K562 (cell line): ENCODE measurements around the gene ERCC2. TPM values are rescaled to one million over a fixed set of nuclear protein-coding genes. Genes with fewer than 3 reads are reported as not detected.
A peak's percentile ranks its signal among the peaks of the same experiment; 100 is the strongest.

ENCODE experiments used
- CCNT2 ChIP-seq: IDR thresholded peaks from 2 replicates; pipeline ENCODE4 v1.6.1; 2011; ENCODE audit warnings: borderline replicate concordance, low read depth, mild to moderate bottlenecking, moderate library complexity, mixed read lengths, low read length; ENCODE audit not compliant: insufficient read length; ENCODE audit errors: extremely low read depth
- HDAC1 ChIP-seq, 2 experiments: fragments of 450-650 bp; IDR thresholded peaks; 2 replicates each; pipeline ENCODE4 v1.6.1; 2016 to 2017; ENCODE audit warnings: inconsistent platforms in 1 of 2, mild to moderate bottlenecking in 1 of 2, moderate library complexity in 1 of 2
- HMG20A ChIP-seq: fragments of 450-650 bp; formaldehyde crosslinking; conservative IDR thresholded peaks from 2 replicates; pipeline ENCODE4 v1.4.0; 2020; ENCODE audit warnings: mild to moderate bottlenecking, mixed read lengths
- RBFOX2 ChIP-seq: fragments of 200-400 bp; formaldehyde crosslinking; IDR thresholded peaks from 2 replicates; pipeline ENCODE4 v1.6.1; 2017; ENCODE audit warnings: low read depth, mild to moderate bottlenecking, low read length, moderate library complexity
- RBM17 ChIP-seq: fragments of 200-400 bp; formaldehyde crosslinking; IDR thresholded peaks from 2 replicates; pipeline ENCODE4 v1.6.1; 2017; ENCODE audit warnings: low read depth, mild to moderate bottlenecking, low read length, borderline replicate concordance
- SMARCA5 ChIP-seq: fragments of 450-650 bp; IDR thresholded peaks from 2 replicates; pipeline ENCODE4 v1.6.1; 2016
- SNRNP70 ChIP-seq: fragments of 200-400 bp; formaldehyde crosslinking; optimal IDR thresholded peaks from 2 replicates; pipeline ENCODE3; 2017; ENCODE audit warnings: low read depth, low read length
- ZBTB7A ChIP-seq: IDR thresholded peaks from 2 replicates; pipeline ENCODE4 v1.6.1; 2011; ENCODE audit warnings: low read depth, mild to moderate bottlenecking, low read length, moderate library complexity, borderline replicate concordance; ENCODE audit not compliant: control insufficient read depth
- polyA plus RNA-seq, 8 experiments: library from polyadenylated mRNA; depleted of rRNA in 4 of 8; stranded (reverse) in 5 of 8; unstranded in 3 of 8; fragments of >200 nt; fragmentation: Nextera tagmentation in 2 of 8; fragmentation: Illumina TruSeq in 1 of 8; extraction: Ambion mirVana in 2 of 8; extraction: Trizol in 1 of 8; gene quantifications; 2 replicates each; pipeline versions ENCODE4 v1.2.1 to v1.2.3, GENCODE V29; 2011 to 2014; ENCODE audit warnings: inconsistent platforms in 1 of 8, missing spikeins in 1 of 8
- total RNA-seq, 7 experiments: library from RNA; depleted of rRNA in 6 of 7; stranded (reverse); fragments of >200 nt in 6 of 7; fragmentation: Illumina TruSeq in 2 of 7; extraction: Trizol in 2 of 7; gene quantifications; 2 replicates each; pipeline versions ENCODE4 v1.2.1 to v1.2.3, GENCODE V29; 2011 to 2021; ENCODE audit warnings: low replicate concordance in 1 of 7
- TF ChIP-seq, protein P1 (sequence below), 2 experiments: fragments of 450-650 bp in 1 of 2; sonication (generic) in 1 of 2; formaldehyde crosslinking in 1 of 2; IDR thresholded peaks; 2 replicates each; pipeline versions ENCODE4 v1.7.1 to v1.9.0; 2016 to 2022; ENCODE audit warnings: inconsistent platforms in 1 of 2, mild to moderate bottlenecking in 1 of 2, missing genetic modification reagents in 1 of 2
- TF ChIP-seq, protein P2 (sequence below): IDR thresholded peaks from 2 replicates; pipeline ENCODE4 v1.6.1; 2012; ENCODE audit warnings: low read depth, low read length, improper control_type of control experiment, borderline replicate concordance

Gene ERCC2
- total and polyA plus RNA-seq, 9 of the 15 experiments (the other 6 are each of a cell fraction or from before 2014, with no cell fraction given), result 2.2 to 55.9 (median 23.4) TPM

DNA sequence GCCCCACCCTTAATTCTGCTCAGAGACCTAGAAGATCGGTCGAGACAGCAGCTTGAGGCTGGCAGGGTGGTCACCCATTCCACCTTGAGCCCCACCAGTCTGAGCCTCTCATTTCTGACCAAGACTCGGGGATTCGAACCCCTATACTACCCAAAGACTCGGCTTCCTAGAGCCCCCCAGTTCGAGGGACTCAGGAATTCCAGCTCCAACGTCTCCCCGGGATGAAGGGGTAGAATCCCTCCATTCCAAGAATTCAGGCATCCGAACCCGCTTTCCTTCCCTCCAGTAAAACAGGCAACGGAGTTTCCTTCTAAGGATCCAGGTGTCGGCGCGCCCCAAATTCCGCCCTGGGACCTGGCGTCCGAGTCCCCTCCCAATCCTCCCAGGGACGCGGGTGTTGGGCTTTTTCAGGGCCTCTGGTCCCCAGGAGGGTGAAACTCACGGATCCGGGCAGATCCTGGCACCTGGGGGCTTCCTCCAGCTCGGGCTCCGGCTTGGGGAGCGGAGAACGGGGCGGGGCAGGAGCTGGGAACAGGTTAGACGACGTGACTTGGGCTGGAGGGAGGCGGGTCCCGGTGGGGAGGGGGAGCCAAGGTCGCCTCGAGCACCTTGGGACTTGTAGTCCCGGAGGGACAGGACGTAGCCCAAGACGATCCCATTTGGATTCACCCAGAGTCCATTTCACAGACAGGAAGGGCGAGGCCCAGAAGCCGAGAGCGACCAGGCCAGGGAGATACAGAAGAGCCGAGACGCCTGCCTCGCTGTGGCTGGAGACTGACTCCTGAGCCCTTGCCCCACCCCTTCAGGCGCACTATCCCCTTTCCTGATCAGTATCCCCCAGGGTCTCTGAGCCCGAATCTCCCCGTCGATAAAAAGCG lies 34.4 kb upstream of the ERCC2 start, which contains the start of gene PPP1R13L (continued):
- no peak for TF ChIP-seq RBM17
- no peak for TF ChIP-seq RBFOX2
- TF ChIP-seq SNRNP70, result no peak
- TF ChIP-seq, protein P1, sequence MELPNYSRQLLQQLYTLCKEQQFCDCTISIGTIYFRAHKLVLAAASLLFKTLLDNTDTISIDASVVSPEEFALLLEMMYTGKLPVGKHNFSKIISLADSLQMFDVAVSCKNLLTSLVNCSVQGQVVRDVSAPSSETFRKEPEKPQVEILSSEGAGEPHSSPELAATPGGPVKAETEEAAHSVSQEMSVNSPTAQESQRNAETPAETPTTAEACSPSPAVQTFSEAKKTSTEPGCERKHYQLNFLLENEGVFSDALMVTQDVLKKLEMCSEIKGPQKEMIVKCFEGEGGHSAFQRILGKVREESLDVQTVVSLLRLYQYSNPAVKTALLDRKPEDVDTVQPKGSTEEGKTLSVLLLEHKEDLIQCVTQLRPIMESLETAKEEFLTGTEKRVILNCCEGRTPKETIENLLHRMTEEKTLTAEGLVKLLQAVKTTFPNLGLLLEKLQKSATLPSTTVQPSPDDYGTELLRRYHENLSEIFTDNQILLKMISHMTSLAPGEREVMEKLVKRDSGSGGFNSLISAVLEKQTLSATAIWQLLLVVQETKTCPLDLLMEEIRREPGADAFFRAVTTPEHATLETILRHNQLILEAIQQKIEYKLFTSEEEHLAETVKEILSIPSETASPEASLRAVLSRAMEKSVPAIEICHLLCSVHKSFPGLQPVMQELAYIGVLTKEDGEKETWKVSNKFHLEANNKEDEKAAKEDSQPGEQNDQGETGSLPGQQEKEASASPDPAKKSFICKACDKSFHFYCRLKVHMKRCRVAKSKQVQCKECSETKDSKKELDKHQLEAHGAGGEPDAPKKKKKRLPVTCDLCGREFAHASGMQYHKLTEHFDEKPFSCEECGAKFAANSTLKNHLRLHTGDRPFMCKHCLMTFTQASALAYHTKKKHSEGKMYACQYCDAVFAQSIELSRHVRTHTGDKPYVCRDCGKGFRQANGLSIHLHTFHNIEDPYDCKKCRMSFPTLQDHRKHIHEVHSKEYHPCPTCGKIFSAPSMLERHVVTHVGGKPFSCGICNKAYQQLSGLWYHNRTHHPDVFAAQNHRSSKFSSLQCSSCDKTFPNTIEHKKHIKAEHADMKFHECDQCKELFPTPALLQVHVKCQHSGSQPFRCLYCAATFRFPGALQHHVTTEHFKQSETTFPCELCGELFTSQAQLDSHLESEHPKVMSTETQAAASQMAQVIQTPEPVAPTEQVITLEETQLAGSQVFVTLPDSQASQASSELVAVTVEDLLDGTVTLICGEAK (IDR thresholded peaks at IDR 0.05), result no peak
- TF ChIP-seq, protein P1 (CRISPR knock-in tag; IDR thresholded peaks at IDR 0.05), result no peak
- TF ChIP-seq, protein P2, sequence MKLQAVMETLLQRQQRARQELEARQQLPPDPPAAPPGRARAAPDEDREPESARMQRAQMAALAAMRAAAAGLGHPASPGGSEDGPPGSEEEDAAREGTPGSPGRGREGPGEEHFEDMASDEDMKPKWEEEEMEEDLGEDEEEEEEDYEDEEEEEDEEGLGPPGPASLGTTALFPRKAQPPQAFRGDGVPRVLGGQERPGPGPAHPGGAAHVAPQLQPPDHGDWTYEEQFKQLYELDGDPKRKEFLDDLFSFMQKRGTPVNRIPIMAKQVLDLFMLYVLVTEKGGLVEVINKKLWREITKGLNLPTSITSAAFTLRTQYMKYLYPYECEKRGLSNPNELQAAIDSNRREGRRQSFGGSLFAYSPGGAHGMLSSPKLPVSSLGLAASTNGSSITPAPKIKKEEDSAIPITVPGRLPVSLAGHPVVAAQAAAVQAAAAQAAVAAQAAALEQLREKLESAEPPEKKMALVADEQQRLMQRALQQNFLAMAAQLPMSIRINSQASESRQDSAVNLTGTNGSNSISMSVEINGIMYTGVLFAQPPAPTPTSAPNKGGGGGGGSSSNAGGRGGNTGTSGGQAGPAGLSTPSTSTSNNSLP, result no peak
- TF ChIP-seq HMG20A (CRISPR knock-in tag), result no peak
- peak in 1 of 2 experiments; percentile 42; a peak in 2 of 4 replicates for TF ChIP-seq HDAC1 (IDR thresholded peaks at IDR 0.05)
- TF ChIP-seq CCNT2, result peak; percentile 33
- TF ChIP-seq ZBTB7A, result peak; percentile 25; the same call in 1 of the 2 replicates
- peak; percentile 97 for TF ChIP-seq SMARCA5
